SH-SY5Y (cell line): ENCODE results near the gene GPR132.

Experiments
- GATA2 ChIP-seq: IDR thresholded peaks from 2 replicates; pipeline ENCODE4 v1.6.1; 2011; ENCODE audit warnings: mild to moderate bottlenecking, low read depth, low read length
- GATA3 ChIP-seq: IDR thresholded peaks from 2 replicates; pipeline ENCODE4 v1.6.1; 2011; ENCODE audit warnings: low read depth, mild to moderate bottlenecking, low read length, moderate library complexity

GPR132 gene

GRCh38 chr14:105051182-105052109 lies 13.8 kb downstream of the GPR132 start:
- TF ChIP-seq GATA3 (no peak), GATA2 (no peak)

- TF ChIP-seq GATA2 (no peak), GATA3 (no peak)
Observed at GRCh38 chr14:105050551-105050897, 14.7 kb downstream of the GPR132 start.

GRCh38 chr14:105049753-105050550 lies 15.3 kb downstream of the GPR132 start:
- TF ChIP-seq GATA2, result no peak
- no peak for TF ChIP-seq GATA3

DNA sequence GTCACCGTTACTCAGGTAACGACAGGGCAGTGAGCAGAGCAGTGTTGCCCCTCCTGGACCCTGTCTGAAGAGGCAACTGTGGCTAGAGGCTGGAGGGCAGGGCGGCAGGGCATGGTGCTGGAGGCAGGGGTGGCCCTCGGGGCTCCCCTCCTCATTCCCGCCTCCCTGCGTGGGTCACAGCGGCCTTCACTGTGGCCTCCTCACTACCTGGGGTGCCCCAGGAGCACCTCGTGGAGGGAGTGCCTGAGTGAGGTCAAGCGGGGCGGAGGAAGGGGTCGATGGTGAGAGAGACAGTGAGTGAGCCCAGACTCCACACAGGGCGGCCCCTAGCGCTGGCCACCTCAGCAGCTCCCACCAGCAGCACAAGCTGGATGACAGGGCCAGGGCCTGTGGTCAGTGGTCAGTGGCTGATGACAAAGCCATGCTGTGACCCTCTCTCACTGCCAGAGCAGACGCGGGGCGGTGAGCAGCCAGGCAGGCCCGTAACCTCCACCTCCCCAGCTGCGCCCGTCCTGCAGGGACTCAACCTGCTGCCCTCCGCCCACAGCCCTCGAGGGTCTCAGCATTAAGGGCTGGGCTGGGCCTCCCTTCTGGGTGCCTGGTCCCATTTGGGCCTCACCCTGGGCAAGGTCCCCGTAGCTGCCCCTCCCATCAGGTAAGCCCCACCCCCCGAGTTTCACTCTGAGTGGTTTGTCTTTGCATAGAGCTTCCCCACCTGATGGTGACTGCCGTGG lies 17.8 kb downstream of the GPR132 start:
- no peak for TF ChIP-seq GATA3
- no peak for TF ChIP-seq GATA2

GRCh38 chr14:105046891-105047282 lies 18.3 kb downstream of the GPR132 start:
- TF ChIP-seq GATA3 (no peak), GATA2 (no peak)

DNA sequence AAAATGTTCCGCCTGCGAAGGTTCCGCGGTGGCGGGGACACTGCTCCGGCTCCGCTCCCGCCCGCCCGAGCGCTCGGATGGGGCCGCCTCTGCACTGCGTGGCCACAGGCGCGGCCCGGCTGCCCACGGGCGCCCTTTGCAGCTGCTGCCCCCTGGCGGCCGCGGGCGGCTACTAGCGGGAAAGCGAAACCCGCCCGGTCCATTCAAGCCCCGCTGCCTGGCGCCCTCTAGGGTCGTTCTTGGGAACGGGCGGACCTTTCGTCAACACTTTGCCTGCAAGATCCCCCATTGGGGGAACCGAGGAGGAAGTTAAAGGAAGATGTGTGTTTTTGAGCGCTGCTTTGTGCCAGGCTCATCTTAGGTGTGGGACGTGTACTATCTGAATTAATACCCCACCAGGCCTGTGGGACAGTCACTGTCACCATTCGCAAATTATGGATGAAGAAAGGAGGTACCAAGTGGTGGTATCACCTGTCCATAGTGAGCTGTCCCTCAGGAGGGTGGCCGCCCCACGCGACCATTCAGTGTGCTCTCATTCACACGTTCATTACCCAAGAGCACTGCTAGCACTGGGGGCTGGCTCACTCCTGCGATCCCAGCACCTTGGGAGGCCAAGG lies 19.4 kb downstream of the GPR132 start:
- TF ChIP-seq GATA2 (no peak), GATA3 (no peak)

- TF ChIP-seq GATA3 (no peak), GATA2 (no peak)
Observed at GRCh38 chr14:105043641-105044040, 21.6 kb downstream of the GPR132 start.

DNA sequence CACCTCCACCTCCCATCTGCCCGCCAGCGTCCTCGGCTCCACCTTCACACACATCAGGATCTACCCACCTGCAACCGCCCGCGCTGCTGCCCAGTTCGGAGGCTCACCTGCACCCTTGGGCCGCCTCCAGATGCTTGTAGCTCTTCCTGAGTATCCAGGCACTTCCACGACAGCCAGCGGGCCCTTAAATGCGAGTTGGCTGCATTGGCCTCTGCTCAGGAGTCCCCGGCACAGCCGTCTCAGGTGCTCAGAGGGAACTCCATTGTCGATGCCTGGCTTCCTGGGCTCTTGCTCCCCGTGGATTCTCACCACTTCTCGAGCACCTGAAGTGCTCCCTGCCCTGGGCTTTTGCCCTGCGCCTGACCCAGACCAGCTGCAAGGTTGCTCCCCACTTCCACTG lies 22.4 kb downstream of the GPR132 start:
- TF ChIP-seq GATA3 (no peak), GATA2 (no peak)

- TF ChIP-seq GATA3 (no peak), GATA2 (no peak)
Observed at GRCh38 chr14:105041841-105042765, 23.1 kb downstream of the GPR132 start.

- TF ChIP-seq GATA2 (no peak), GATA3 (no peak)
Observed at GRCh38 chr14:105039458-105040205, 25.6 kb downstream of the GPR132 start.

DNA sequence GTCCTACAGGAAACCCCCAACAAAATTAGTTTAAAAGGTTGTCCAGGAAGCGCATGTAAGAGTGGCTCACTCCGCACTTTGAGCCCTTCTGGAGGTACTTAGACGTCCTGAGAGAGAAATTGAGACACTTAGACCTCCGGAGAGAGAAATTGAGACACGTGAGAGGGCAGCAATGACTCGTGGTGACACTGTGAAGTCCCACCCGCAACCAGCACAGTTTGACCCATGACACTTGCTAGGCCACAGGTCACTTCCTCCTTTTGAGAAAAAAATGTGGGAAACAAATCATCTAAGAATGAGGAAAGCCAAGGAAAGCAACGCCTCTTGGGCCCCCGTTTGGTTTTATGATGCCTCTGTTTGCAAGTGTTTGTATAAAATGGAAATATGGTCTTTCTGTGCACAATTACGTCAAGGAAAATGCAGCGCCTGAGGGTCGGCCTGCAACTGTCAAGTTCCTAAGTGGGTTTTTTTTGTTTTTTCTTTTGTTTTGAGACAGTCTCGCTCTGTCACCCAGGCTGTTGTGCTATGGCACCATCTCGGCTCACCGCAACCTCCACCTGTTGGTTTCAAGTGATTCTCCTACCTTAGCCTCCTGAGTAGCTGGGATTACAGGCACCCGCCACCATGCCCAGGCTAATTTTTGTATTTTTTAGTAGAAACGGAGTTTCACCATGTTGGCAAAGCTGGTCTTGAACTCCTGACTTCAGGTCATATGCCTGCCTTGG lies 30.8 kb downstream of the GPR132 start:
- TF ChIP-seq GATA3, result no peak
- TF ChIP-seq GATA2, result no peak

DNA sequence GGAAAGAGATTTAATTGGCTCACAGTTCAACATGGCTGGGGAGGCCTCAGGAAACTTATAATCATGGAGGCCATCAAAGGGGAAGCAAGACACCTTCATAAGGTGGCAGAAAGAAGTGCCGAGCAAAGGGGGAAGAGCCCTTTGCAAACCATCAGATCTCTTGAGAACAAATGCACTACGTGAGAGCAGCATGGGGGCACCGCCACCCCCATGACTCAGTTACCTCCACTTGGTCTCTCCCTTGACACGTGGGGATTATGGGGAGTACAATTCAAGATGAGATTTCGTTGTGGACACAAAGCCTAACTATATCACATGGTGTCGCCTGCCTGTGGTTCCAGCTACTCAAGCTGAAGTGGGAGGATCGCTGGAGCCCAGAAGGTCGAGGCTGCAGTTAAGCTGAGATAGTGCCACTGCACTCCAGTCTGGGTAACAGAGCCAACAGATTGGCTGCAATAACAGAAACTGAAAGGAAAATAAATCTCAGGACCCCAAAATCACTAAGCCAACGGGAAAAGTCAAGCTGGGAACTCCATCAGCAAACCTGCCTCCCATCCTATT lies 34.3 kb downstream of the GPR132 start:
- TF ChIP-seq GATA2 (no peak), GATA3 (no peak)

- TF ChIP-seq GATA2 (no peak), GATA3 (no peak)
Observed at GRCh38 chr14:105030194-105030593, 35.0 kb downstream of the GPR132 start.
